NCI-H2029 treated with DMSO at 0.1 percent for 48 hours (cell line): Measurements from ENCODE around the gene KCNG4.
"Not testable (repeated sequence)": the region's sequence is repeated elsewhere in the genome, so short reads cannot be mapped to it uniquely, and the experiment has no call there.

Experiments used
- DNase-seq: peaks from one replicate; lab custom pipeline; 2025; lab: John Stamatoyannopoulos, UW

KCNG4 gene

DNA sequence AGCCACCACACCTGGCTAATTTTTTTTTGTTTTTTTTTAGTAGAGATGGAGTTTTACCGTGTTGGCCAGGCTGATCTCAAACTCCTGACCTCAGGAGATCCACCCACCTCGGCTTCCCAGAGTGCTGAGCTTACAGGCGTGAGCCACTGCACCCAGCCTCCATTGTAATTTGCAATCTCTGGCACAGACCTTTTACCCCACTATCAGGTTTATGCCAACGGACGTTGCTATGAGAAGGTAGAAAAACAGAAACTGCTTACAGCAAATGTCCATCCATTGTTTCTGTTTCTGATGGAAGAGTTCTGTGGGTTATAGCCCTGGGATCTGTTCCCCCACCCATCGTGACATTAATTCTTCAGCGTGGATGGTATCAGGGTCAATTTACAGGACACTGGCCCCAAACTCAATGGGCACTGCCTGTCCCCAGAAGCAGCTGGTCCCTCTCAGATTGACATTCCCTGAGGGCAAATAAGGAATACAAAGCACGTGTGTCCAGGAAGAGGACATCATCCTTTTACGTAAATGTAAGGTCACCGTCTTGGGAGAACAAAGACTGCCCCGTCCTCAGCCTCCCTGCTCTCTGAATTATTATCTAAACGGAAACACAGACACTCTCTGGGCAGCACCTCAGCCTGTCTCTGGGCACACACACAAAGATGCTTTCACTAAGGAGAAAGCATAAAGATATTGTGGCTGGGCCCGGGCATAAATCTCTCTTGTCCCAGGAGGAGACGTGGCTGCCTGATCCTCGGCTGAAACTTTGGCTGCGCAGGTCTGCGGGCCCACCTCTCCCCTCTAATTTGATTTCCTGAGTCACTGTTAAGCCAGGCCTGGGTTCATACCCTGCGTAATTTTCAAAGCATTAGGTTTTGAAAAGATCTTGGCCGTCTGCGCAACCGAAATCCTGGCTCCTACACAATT is 5.2 kb downstream of the KCNG4 start:
- DNase-seq, result no peak

DNA sequence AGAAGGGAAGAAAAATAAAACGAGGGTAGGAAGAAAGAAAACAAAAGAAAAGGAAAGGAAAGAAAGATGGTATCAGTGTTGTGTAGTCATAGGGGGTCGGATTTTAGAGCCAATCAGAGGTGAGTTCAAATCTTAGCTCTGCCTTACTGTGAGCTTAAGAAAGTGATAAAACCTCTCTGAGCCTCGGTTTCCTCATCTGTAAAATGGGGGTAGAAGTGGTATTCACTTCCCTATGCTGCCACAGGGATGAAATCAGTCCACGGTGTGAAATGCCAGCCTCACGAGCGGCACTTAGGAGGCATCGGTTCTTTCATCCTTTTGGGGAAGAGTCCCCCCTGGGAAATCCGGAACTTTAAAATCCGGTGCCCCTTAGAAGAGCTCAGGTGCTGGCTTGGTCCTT is 6.1 kb downstream of the KCNG4 start:
- DNase-seq, result no peak

DNA sequence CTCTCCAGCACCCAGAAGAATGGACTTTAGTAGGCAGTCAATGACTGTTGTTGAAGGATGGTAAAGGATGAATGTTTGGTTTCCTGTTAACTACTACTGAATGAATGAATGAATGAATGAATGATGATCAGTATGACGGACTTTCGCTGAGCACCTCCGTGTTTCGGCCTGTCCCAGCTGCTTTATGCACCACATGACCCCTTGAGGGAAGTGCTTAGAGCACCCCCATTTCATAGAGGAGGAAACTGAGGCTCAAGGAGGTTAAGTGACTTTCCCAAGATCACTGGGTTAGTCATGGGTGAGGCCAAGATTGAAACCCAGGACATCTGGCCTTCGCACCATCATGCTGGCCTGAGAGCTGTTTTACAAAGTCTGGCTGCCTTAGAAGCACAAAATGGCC is 6.8 kb downstream of the KCNG4 start:
- DNase-seq, result no peak

DNA sequence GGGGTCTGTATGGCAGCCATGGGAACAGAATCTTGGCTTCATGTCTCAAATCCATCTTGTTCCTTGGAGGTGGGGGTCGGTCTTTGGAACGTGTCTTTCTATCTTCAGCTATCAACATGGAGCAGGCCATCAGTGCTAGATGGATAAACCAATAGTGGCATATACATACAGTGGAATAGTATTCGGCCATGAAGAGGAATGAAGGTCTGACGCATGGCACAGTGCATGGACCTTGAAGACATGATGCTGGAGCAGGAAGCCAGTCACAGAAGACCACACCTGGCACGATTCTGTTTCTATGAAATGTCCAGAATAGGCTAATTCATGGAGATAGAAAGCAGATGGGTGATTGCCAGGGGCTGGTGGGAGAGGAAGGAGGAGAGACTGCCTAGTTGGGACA is 7.8 kb downstream of the KCNG4 start:
- no peak for DNase-seq

DNA sequence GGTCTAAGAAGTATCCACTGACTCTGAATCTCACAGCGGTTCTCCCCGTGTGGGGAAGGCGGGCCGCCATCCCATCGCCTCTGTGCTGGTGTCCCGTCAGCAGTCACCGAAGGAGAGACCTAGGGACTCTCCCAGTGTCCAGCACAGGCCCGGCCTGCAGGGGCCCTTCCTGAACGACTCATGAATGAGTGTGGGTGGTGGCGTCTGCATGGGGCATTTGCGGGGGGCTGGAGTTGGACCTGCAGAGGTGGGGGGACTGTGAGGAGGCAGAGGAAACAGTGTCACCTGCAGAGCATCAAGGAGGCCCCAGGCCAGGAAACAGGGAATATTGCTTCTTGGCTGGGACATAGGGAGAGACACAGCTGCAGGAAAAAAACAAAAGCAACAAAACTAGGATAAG is 10.3 kb downstream of the KCNG4 start:
- no peak for DNase-seq

DNA sequence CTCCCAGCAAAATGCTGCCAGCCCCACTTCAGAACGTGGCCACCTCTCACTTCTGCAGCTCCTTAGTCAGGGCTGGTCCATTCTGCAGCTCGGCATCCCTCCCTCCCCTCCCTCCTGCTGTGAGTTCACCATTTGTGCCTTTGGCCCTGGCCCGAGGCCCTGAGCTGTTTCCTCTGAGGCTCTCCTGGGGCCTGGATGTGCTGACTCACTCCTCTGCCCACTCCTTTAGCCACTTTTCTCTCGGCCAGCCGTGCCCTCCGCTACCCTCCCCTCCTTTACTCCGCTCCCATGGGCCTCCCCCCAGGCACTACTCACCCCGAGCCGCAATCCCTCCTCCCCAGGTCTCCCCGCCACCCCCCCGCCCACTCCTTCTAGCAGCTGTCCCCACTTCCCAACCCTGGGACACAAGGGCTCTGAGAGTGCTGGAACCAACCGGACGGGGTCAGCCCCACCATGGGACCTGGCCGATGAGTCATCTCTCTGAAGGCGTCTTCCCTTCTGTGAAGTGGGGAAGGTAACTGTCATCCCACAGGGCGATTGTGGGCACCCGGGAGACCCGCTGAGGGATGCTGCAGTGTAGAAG is 11.5 kb downstream of the KCNG4 start:
- DNase-seq, result no peak

DNA sequence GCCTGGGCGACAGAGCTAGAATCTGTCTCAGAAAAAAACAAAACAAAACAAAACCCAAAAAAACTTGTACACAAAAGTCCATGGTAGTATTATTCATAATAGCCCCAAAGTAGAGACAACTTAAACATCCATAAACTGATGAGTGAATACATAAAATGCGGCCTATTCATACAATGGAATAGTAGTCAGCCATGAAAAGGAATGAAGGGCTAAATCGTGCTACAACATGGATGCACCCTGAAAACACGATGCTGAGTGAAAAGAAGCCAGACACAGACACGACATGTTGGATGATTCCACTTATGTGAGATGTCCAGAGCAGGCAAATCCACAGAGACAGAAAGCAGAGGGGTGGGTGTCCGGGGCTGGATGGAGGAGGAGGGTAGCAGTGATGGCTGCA is 12.3 kb downstream of the KCNG4 start:
- DNase-seq, result no peak

DNA sequence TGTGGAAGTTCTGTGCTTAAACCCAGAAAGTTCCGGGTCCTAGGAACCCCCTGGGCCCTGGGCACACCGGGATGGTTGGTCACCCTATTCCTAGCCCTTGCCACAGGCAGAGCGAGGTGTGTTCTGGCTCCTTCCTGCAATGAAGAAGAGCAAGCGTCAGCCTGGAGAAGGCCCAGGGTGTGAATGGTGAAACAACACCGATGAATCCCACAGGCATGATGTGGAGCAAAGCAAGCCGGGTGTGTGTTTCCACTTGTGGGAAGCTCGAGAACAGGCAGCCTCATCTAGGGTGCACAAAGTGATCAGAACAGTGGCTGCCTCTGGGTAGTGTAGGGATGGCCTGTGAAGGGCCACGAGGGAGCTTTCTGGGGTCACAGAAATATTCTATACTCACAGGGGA is 13.8 kb downstream of the KCNG4 start:
- no peak for DNase-seq

DNA sequence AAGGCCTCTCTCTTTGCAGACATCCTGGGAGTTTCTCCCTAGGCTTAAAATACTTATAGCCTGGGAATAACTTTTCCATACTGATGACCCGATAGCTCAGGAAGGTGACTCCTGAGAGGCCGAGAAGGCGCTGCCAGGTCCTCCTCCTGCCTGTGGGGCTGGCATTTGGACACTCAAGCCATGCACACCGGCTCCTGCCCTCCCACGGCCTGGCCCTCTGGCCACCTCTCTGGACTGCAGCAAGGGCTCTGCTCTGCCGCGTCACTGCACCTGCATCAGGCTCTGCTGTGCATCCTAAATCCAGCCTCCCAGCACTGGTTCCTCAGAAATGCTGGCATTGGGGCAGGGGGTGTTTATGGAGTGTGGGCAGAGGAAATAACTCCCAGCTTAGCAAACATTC is 14.2 kb downstream of the KCNG4 start:
- DNase-seq, result no peak

DNA sequence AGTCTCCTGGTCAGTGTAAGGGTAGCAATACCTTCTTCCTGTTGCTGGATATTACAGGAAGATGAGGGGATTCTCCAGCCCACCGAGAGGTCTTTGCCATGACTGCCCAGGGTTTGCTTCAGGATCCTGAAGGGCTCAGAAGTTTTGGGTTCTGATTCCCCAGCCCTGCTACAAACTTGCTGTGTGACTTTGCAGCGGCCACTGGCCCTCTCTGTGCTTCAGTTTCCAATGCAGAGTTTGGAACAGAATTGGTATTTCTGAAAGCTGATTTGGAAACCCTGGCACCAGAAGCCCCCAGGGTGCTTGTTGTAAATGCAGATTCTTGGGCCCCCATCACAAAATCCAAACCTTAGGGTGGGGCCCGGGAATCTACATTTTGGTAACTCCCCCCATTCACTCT is 14.7 kb downstream of the KCNG4 start:
- DNase-seq, result no peak

DNA sequence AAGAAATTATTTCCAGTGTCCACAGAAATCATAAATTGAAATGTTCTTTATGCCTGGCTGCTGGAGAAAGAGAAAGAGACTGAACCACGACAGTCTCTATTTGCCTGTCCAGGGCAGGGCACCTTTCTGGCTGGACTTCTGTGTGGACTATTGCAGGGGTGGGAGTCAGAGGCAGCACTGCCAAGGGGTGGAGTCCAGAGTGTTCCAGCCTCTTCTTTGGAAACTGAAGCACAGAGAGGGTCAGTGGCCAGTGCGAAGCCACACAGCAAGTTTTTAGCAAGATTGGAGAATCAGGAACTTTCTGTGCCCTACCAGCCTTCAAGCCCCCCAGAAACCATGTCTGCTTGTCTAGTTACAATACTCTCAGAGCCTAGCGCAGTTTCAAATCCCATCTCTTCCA is 15.3 kb downstream of the KCNG4 start:
- DNase-seq, result no peak

DNA sequence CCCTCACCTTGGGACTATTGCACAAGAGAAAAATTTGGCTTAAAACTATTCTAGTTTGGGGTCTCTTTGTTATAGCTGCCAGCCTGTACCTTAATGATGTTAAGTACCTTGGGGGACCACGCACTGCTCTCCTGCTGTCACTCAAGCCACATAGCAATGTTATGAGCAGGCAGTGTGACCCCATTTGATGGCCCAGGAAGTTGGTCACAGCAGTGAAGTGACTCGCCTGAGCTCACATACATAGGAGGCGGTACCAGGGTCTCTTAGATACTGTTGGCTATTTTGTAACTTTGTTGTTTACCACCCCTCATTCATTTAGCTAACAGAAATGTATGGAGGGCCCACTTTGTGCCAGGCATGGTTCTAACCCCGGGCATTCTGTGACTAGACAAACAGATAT is 16.4 kb downstream of the KCNG4 start:
- DNase-seq, result no peak

DNA sequence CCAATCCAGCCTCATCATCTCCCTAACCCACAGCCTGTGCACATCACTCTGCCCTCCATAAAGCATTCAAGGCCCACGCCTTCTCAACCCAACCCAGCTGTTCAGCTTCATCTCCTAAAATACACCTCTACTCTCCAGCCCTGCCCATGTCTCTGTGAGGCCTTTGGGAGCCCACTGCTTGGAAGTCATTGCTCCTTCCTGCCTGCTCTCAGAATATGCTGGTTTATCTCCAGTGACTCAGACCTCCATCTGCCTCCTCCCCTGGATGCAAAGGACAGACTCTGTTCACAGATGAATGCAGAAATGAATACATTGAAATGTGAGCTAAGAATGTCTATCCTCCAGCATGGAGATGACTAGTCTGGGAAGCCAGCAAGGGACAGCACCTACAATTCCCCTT is 19.0 kb downstream of the KCNG4 start:
- DNase-seq, result no peak

DNA sequence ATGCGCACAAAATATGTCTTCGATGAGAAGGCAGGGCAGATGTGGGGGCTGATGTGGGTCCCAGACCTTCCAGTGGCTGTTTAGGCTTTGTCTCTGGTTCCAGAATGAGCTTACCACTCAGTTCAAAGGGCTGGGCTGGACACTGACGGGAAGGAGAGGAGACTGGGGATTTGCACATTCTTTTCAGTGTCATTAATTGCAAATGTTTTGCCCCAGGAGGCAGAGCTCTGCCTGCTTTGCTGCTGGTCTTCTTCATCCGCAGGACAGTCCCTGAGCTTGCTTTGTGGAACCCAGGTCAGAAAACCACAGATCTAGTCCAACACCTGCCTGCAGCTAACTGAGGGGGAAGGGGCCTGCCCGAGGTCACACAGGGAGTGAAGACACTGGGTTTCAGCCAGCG is 20.9 kb downstream of the KCNG4 start:
- DNase-seq, result no peak

DNA sequence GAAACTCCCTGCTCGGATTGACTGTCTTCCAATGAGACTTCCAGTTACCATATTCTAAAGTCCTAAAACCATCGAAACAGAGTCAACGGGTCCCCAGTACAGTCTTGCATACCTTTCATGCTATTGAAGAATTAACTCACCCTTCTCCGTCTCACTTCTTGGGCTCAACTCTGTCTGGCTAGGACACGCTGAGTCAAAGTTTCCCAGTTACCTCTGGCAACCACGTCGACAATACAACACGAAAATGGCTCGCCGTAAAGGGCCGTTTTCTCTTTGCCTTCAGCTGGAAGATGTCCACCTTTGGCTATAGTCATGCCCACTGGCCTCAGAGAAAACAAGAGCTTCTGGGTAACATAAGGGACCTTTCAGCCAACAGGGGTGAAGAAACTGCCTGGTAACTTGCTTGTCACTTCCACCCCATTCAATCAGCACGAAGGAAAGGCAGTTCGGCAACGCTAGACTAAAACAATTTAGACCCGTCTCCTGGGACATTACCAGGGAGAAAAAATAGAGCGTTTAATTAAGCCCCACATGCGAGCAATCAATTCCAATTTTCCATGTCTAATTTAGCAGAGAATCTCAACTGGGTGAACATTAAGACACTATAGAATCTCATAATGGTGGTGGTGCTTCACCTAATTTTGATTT is 21.5 kb downstream of the KCNG4 start:
- DNase-seq, result no peak

DNA sequence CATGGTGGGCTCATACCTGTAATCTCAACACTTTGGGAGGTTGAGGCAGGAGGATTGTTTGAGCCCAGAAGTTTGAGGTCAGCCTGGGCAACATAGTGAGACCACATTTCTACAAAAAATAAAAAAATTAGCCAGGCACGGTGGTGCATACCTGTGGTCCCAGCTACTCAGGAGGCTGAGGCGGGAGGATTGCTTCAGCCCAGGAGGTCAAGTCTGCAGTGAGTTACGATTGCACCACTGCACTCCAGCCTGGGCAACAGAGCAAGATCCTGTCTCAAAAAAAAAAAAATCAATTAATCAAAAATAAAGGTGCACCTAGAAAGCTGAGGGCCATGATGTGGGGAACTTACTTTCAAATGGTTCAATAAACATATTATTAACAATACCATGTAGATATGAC is 23.7 kb downstream of the KCNG4 start:
- DNase-seq, result not testable (repeated sequence)

DNA sequence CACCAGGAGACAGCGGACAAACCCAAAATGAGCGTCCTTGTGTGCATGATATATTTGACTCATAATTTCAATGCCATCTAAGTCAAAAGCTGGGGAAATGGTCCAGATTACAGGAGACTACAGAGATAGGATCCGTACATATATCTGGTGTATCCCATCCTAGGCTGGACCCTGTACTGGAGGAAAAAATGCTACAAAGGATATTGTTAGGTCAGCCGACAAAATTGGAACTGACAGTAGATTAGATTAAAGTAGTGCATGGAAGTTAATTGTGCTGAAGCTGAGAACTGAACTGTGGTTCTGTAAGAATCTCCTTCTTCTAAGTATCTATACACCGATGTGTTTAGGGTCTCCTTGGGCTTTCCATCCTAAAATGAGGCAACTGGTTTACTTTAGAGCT is 24.3 kb downstream of the KCNG4 start:
- DNase-seq, result no peak

DNA sequence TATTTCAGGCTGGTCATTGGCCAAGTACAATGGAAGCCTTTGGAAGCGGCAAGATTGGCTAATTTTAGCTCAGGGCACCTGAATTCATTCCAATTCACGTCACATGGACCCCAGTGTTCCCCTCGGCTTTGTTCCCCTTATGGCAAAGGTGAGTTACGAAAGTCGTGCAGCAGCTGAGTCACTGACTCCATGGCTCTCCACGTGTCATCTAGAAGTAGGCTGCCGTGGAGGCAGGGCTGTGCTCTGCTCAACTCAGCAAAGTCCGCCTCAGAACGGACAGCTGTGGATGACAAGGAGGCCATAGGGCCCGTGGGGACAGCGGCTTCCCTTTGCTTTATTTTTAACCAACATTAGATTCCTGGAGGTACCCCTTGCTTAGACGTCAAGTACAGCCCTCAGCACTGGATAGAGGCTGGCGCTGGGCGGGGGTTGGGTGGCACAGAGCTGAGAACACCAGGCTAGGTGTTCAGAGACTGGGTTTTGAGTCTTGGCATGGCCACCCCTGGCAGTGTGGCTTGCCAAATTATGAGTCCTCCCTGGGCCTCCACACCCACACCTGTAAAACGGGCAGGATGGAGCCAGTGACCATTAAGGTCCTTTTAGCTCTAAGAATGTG is 25.3 kb downstream of the KCNG4 start:
- no peak for DNase-seq

DNA sequence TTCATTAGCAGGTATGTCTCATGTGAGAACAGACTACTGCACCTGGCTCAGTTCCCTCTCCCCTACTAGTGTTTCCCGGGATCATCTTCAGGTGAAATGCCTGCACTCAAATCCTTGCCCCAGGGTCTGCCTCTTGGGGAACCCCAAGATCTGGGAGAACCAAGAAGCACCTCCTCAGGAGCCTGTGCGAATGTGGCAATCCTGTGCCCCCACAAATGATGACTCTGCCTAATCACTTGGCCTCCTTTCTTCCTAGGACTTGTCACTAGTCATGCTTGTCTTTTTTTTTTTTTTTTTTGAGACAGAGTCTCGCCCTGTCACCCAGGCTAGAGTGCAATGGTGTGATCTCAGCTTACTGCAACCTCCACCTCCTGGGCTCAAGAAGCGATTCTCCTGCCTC is 27.2 kb downstream of the KCNG4 start:
- no peak for DNase-seq

DNA sequence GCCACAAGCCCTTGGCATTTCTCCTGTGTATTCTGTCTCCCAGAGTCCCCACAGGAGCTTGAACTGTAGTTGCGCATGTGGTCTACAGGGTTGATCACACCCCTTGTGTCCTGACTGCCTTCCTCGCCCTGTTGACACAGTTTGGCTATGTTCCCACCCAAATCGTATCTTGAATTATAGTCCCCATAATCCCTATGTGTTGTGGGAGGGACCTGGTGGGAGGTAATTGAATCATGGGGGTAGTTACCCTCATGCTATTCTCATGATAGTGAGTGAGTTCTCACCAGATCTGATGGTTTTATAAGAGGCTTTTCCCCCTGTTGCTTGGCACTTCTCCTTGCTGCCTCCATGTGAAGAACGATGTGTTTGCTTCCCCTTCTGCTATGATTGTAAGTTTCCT is 27.7 kb downstream of the KCNG4 start:
- DNase-seq, result no peak

DNA sequence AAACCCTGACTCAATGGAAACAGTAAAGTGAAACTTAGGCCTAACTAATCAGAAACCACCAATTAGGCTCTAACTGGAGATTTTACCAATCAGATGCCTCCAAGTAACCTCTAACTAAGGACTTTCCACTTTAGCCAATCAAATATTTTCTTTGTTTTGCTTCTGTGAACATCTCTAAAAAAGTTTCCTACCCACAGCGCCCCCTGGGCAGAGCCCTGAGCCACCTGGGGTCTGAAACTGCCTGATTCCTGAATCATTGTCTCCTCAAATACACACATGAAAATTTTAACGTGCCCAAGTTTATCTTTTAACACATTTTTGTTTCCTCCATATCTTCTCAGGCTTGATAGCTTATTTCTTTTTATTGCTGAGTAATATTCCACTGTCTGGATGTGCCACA is 29.8 kb downstream of the KCNG4 start:
- no peak for DNase-seq

DNA sequence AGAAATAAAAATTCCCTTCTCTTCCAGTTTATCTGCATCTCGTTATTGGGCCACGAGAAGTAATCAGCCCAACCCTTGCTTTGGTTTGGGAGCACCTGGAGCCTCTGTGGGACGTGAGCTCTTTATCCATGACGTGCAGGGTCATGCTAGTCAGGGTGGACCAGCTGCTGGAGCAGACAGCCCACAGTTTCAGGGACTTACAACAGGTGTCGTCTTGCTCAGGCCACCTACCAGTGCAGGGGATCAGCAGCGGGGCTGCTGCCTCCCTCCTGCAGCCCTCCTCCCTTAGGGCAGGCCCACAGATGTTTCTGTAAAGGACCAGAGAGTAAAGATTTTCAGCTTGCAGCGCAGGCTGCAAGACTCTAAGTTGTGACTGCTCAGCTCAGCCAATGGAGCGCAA is 31.9 kb downstream of the KCNG4 start:
- no peak for DNase-seq

DNA sequence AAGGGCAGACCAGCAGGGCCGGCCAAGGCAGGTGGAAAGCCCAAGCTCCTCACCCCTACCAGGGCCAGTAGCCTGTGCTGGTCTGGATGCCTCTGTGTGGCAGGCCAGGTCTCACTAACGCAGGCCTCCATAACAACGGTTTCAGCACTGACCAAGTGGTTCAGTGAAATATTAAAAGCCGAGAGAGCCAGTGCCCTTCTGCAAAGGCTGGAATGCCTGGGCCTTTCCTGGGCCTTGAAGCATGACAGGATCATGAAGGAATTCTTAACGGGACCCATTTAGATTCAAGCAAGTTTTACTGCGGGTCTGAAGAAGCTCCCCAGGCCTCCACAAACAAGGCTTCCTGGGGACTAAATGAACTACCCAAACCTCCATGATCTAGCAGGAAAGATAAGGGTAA is 32.6 kb downstream of the KCNG4 start:
- DNase-seq, result no peak
